ENCODE measurements around the gene ACOT12.
"Not testable (repeated sequence)": the region's sequence is repeated elsewhere in the genome, so short reads cannot be mapped to it uniquely, and the experiment has no call there.

Gene ACOT12

DNA sequence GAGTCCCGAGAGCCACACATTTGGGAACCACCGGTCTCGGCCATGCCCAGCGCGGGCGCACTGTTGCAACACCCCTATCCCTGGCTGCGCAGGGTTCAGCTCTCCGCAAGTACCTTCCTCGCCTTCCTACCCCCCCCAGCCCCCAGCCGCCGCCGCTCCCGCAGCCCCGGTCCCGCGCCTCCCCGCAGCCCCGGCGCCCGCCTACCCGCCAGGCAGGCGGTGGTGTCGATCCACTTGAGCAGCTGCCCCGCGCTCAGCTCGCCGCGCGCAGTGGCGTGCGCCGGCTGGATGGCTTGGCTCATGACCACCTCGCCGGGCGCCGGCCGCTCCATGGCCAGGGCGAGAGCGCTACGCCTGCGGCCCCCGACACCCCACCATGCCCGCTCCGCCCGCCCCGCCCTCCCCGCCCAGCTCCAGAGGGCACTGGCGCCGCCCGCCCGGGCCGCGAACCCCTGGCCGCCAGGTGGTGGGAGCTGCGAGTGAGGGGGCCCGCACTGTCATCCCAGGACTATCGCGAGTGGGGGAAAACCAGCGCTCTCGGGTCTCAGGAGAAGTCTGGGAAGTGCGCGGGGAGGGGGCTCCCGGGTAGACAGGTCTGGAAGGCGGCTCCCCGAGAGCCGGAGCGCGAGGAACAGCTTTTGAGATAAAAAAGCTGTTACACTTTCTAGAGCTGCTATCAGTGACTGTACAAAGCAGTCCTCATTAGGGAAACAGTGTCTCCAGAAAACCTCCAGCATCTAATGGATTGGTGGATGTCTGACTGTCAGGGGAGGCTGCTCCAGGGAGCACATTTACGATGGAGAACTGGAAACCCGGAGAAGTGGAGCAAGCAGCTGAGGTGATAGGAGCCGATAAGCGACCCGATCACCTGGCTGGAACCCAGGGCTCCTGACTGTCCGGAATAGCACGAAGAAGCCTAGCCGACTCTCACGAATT is at the start of gene ACOT12:
TSS of gene ACOT12 (minus strand) at position 352 of the 936 bp plus-strand sequence. CDS start at position 332, 20 bp downstream.
- no peak for FAIRE-seq

- no peak for FAIRE-seq
Observed at GRCh38 chr5:81435023-81435422, 41.1 kb upstream of the ACOT12 start.

- FAIRE-seq = peak; percentile 75
Observed at GRCh38 chr5:81429985-81430384, 36.1 kb upstream of the ACOT12 start.

- peak; percentile 72 for FAIRE-seq
Observed at GRCh38 chr5:81429363-81429762, 35.4 kb upstream of the ACOT12 start.

GRCh38 chr5:81428861-81429260 is 34.9 kb upstream of the ACOT12 start:
- peak; percentile 43 for FAIRE-seq

DNA sequence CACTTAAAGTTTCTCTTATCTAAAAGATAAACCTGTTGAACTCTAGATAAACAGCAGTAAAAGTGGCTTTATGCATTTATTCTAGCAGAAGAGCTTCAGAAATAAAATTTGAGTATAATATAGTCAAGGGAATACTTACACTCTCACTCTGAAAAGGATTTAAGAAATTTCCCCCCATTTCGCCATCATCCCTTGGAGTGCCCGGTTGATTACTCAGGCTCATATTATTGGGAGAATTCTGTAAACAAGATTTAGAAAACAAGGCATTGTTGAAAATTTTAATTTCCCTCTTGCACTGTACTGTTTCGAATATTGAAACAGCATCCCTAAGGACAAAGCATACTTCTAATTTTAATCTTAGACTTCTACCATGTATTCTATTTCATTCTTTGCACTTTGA is 34.5 kb upstream of the ACOT12 start:
- FAIRE-seq = no peak

- no peak for FAIRE-seq
Observed at GRCh38 chr5:81427566-81427965, 33.6 kb upstream of the ACOT12 start.

DNA sequence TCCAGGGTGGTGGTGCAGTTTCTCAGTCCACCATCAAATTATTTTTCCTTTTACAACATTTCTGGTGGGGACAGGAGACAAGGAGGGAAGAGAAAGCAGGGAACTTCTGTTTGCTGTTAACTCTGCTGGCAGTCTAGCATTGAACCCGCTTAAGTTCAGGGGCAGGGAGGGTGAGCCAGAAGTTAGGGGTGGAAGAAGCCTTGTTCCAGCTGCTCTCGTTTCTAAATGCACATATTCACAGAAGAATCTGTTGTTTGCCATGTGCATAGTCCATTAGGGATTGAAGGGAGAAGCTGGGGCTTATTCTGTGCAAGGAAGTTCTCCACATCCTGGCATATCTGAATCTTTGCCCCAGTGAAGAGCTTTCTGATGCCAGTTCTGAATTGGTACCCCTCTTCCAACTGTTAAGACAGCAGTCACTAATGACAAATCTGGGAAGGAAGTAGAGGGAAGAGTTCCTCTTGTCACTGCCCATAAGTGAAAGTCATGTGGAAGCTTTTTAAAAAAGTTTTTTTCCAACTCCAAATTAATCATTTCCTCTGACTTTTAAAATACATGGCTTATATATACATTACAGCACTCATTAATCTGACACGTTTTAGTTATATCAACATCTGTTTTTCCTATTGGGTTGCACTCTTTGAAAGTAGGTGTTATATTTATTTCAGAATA is 32.6 kb upstream of the ACOT12 start:
- FAIRE-seq = no peak

- FAIRE-seq = peak; percentile 99
Observed at GRCh38 chr5:81425569-81425968, 31.6 kb upstream of the ACOT12 start.

GRCh38 chr5:81424728-81425127 is 30.8 kb upstream of the ACOT12 start:
- no peak for FAIRE-seq

DNA sequence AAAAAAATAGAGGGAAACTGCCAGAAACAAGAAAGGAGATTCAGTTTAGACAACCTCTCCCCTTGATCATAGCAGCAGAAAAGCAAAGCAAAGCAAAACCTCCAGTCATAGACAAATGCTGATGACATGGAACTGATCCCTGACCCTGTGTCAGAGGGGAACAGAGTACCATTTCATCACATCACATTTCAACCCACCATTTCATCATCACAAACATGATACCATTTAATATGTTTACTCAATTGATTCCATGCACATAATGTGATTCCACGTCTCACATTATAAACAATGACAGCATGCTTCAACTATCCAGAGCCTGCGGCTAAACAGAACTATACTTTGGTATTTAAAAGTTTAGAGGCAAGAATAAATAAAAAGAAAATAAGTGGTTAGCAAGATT is 28.7 kb upstream of the ACOT12 start:
- no peak for FAIRE-seq

GRCh38 chr5:81420039-81420667 is 26.2 kb upstream of the ACOT12 start:
- peak; percentile 38 for FAIRE-seq

GRCh38 chr5:81418606-81419005 is 24.7 kb upstream of the ACOT12 start:
- no peak for FAIRE-seq

GRCh38 chr5:81417052-81417451 is 23.1 kb upstream of the ACOT12 start:
- FAIRE-seq = no peak

- no peak for FAIRE-seq
Observed at GRCh38 chr5:81409896-81410295, 16.0 kb upstream of the ACOT12 start.

- no peak for FAIRE-seq
Observed at GRCh38 chr5:81409361-81409760, 15.4 kb upstream of the ACOT12 start.

DNA sequence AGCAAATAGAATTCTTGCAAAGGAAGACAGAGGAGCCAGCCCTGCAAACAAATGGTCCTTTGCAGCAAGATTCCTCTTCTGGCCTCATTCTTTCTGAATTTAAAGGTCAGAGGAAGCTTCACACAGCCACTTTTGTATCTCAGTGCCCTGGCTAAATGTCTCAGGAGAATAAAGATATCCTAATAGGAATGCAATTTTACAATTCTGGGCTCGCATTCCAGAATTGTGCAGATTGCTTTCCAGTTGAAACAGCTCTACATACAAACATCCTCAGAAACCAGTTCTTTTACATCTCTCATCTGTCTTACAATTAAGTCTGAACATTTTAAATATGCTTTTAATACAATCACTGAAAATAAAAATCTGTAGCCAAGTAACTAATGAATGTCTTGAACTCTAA is 14.6 kb upstream of the ACOT12 start:
- no peak for FAIRE-seq

DNA sequence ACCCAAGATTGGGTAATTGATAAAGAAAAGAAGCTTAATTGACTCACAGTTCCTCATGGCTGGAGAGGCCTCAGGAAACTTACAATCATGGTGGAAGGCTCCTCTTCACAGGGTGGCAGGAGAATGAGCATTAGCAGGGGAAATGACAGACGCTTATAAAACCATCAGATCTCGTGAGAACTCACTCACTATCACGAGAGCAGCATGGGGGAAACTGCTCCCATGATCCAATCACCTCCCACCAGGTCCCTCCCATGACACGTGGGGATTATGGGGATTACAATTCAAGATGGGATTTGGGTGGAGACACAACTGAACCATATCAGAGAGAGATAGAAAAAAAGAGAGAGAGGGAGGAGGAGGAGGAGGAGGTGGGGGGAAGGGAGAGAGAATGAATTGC is 13.9 kb upstream of the ACOT12 start:
- FAIRE-seq = not testable (repeated sequence)

DNA sequence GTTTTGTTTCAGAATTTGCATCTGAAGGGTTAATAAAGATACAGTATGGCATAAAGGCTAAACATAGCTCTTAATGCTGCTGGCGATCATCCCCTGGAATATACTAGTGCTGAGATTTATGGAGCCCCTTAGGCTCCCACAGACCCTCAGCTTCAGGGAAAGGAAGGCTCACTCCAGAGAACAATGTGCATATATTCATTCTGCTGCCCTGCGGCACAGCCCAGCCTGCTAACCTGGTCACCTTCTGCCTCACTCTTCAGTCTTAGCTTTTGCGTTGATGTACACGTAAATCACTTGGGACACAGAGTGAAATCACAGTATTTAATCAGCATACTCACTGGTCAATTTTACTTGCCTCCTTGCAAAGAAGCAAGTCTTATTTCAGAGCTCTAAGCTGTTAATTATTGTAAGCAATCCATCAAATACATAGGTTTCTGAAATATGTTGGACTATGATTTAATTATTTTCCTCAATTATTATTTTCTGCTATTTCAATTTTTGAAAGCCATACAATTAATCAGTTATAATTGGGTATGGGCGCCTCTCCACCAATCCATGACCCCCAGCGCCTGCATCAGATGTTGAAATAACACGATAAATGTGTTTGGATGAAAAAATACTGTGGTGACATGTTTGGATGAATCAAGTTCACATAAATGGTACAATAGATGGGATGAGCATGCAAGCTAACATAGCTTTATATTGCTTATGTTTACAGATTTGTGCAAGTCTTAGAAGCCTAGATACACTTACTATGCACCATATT is 11.4 kb upstream of the ACOT12 start:
- FAIRE-seq = no peak

- FAIRE-seq = no peak
Observed at GRCh38 chr5:81402192-81402930, 8.4 kb upstream of the ACOT12 start.

DNA sequence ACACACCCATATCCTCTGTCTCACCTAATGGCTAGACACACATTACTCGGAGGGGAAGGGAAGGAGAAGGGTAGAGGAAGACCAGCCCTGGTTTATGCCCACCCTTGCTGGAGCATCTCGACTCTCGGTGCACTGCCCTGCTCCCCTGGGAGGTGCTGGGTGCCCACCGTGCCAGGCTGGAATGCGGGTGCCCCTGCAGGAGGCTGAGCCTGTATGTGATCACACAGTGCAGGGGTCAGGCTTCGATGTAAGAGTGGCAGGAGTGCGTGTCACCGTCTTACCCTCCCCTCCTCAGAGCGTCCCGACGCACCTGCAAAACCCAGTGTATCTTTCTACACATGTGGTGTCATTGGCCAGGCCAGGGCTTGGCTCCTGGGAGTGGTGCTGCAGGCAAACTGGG is 7.3 kb upstream of the ACOT12 start:
- no peak for FAIRE-seq

DNA sequence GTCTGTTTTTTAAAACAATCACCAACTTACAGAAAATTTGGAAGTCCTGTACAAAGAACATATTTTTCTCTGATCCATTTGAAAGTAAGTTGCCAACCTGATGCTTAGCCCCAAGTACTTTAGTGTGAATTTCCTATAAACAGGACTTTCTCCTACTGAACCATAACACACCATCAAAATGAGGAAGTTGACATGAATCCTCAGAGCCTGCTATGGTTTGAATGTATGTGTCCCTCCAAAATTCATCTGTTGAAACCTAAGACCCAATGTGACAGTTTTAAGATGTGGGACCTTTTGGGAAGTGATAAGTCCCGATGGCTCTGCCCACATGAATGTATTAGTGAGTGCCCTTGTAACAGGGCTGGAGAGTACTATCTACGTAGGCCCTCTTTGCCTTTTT is 6.4 kb upstream of the ACOT12 start:
- no peak for FAIRE-seq
